ENCODE measurements around the gene MFN1.
A peak's percentile ranks its signal among the peaks of the same experiment; 100 is the strongest.
"Not testable (repeated sequence)": the region's sequence is repeated elsewhere in the genome, so short reads cannot be mapped to it uniquely, and the experiment has no call there.

Gene MFN1

GRCh38 chr3:179347345-179348194 lies at the start of gene MFN1:
TSS of gene MFN1 (plus strand) at chr3:179347709. CDS start at chr3:179348852, 1,143 bp downstream.
- peak; percentile 77 to 87 (median 84) for DNase-seq

- DNase-seq: no peak
Measured at GRCh38 chr3:179297971-179298725, 49.4 kb upstream of the MFN1 start.

- no peak for DNase-seq
Measured at GRCh38 chr3:179299316-179299715, 48.2 kb upstream of the MFN1 start.

GRCh38 chr3:179299999-179300613 lies 47.4 kb upstream of the MFN1 start:
- no peak for DNase-seq

GRCh38 chr3:179301645-179302044 lies 45.9 kb upstream of the MFN1 start:
- no peak for DNase-seq

- DNase-seq: no peak
Measured at GRCh38 chr3:179302111-179302510, 45.4 kb upstream of the MFN1 start.

- DNase-seq: no peak
Measured at GRCh38 chr3:179304605-179305004, 42.9 kb upstream of the MFN1 start.

GRCh38 chr3:179307362-179307761 lies 40.1 kb upstream of the MFN1 start:
- not testable (repeated sequence) for DNase-seq

- no peak for DNase-seq
Measured at GRCh38 chr3:179308001-179308400, 39.5 kb upstream of the MFN1 start.

GRCh38 chr3:179309225-179310078 lies 38.1 kb upstream of the MFN1 start:
- no peak for DNase-seq

- DNase-seq: no peak
Measured at GRCh38 chr3:179318876-179319275, 28.6 kb upstream of the MFN1 start.

- DNase-seq: peak in 1 of 6 experiments; percentile 4
Measured at GRCh38 chr3:179321668-179322285, 25.7 kb upstream of the MFN1 start.

GRCh38 chr3:179322286-179323196 lies 25.0 kb upstream of the MFN1 start, which contains the start of gene ZNF639:
TSS of gene ZNF639 (plus strand) at chr3:179323031. CDS start at chr3:179328294, 5,263 bp downstream.
- DNase-seq: peak; percentile 71 to 85 (median 80)

- peak; percentile 42 to 77 (median 61) for DNase-seq
Measured at GRCh38 chr3:179323197-179324110, 24.1 kb upstream of the MFN1 start.

GRCh38 chr3:179324270-179324754 lies 23.2 kb upstream of the MFN1 start:
- DNase-seq: peak in 3 of 6 experiments; percentile 30 to 47 (median 38)

- DNase-seq: no peak
Measured at GRCh38 chr3:179330438-179330837, 17.1 kb upstream of the MFN1 start.

GRCh38 chr3:179332240-179332639 lies 15.3 kb upstream of the MFN1 start:
- DNase-seq: no peak

GRCh38 chr3:179333084-179333483 lies 14.4 kb upstream of the MFN1 start:
- DNase-seq: no peak

- DNase-seq: no peak
Measured at GRCh38 chr3:179336345-179336929, 11.1 kb upstream of the MFN1 start.
